Medulla oblongata (tissue), 1 donor: ENCODE measurements around the gene DPYSL3.
A peak's percentile ranks its signal among the peaks of the same experiment; 100 is the strongest.

ENCODE experiments used
- DNase-seq: peaks from one replicate; pipeline ENCODE4 v3.0.0-alpha.2; 2015; ENCODE audit errors: extremely low spot score

Gene DPYSL3

DNA sequence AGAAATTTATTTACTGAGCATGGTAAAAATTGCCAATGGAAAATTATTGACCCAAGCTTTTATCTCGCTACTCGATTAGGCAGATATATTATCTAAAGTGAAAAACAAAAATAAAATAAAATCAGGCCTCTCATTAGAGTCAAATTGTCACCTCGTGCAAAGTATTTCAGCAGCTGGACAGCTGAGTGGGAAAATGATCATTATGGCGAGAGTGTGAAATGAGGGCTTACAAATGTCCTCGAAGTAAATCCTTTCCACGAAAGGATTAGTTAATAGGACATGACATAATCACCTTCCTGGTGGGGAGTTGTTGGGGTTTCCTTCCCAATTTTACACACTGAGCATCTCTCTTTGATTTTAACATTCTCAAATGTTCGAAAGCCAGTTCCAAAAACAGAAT lies 5.4 kb upstream of the DPYSL3 start:
- DNase-seq, result no peak

DNA sequence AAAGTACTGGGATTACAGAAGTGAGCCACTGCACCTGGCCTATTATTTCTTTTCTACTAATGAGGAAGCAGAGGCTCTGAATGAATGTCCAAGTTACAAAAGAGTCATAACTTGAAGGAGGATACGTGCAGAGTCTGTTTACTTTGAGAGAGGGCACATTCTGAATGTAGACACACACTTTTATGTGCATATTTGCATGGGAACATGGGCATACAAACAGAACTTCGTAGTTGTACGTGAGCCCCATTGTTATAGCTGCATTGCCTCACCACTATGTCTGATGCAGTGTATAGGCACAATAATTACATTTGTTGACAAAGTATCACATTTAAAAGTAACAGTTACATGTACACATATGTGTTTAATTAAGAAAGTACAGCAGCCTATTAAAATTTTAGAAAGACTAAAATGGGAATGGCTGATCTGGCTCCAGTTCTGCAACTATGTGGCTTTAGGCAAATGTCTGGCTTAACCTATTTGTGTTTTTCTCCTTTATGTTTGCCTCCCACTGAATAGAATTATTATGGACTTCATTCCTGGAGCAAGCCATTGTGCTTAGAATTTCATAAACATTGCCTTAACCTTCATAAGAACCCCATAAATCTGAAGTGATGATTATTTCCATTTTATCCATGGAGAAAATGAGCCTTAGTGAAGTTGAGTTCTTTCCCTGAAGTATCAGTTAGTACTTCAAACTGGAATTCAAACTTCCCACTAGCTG lies 3.0 kb upstream of the DPYSL3 start:
- DNase-seq, result no peak

DNA sequence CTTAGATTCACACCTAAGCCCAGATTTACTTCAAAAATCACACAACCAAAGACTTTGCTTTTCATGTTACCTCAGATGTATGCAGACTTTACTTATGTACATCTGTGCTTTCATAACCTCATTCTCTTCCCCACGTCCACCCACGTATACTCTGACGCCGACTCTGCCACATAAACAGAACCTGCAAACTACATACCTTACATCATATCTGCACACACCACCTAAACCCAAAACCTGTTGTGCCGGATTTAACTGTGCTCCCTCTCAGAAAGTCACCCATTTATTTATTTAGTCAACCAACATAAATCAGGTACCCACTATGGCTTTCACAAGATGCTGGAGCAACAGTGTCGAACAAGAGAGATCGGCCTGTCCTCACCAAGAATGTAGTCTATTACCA lies 1.0 kb upstream of the DPYSL3 start:
- no peak for DNase-seq

DNA sequence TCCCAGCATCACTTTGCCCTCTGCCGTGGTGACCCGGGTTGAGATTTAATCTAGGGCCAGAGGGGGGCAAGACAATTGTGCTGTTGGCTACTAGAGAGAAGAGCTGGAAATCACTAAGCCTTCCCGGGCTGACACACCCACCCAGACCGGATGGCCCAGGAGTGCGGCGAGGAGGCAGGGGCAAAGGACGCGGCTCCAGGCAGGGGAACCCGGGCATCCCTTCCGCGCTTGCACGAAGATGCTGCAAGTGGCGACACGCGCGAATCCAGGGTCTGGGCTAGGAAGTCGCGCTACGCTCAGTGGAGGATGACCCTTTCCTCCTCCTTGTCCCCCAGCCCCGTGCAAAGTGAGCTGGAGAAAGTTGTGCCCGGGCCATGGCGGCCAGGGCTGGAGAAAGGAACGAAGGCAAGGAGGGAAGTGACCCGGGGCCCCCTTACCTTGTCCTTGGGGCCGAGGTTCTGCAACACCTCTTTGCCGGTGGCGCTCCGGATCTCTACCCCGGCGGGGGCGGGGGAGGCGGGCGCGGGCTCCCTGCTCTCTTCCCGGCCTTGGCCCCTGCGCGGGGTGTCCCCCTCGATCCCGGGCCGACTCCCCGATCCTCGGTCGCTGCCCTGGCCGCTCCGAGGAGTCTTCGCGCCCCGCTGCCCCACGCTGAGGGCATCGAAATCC lies 693 bp downstream of the DPYSL3 start:
- DNase-seq, result no peak

DNA sequence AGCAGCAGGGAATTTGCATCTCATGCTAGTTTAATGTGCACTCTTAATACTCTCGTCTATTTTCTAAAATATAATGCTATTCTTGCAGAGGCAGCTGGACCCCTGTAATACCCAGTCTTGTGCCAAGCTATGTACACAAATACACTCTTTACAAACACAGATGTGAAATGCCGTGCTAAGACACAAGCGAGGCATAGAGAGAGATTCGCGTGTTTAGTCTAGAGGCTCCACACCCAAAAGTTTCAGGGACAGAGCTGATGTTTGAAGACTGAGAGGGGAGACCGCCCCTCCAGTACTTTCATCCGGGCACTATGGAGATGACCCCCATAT lies 1.2 kb downstream of the DPYSL3 start:
- no peak for DNase-seq

DNA sequence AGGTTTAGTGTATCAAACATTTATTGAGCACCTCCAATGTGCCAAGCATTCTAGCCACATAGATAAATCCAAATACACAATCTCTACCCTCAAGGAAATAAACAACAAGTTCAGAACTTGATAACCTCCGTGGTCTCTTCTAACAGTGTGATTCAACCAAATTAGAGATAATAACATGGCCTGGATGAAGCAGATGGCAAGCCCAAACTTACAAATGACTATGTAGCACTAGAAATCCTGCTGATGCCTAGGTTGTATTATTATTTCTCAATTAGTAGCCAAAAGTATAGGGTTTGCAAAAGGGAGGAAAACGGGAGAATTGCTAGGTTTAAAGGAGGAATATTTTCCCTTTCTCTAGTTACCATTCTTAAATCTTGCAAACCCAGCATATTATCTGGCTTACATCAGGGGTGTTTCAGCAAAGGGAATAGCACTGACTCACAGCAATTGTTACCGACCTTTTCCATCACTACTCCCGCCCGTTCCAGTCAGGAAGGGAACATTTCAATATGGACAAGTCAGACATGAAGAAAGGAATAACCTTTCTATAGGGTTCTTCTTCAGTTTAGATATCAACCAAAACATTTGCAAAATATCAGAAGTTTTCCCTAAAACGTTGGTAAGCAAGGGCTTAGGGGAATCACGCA lies 2.3 kb downstream of the DPYSL3 start:
- no peak for DNase-seq

DNA sequence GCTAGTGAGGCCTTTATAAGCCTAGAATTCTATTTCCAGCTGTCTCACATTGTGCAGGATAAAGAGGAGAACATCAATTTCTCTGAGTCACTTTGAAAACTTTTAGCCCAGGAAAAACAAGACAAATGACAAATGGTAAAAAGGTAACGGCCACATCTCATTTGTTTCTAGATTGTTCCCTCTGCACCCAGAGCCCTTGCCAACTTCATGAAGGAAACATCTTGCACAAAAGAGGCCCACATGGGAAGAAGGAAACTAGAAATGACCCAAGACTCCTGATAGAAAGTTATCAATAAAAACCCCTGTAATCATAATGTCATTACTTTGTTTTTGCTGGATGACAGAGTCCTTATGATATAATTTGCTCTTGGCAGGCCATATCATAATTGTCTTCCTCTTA lies 5.3 kb downstream of the DPYSL3 start:
- DNase-seq, result no peak

DNA sequence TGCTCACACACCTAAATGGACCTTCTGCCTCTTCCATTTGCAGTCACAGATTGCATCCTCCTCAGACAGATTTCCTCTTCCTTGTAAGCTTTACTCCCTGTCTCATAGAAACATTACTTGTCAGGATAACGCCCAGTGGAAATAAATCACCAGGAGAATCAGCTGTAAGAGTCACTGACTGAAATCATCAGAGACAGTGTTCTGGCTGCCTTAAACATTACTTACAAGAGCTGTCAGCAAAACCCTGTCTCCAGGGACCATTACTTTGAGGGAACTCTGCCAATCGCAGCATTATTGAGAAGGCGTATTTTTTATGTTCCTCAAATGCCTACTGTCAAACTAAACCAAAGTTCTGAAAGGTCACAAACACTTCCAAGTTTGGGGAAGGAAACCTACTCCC lies 5.9 kb downstream of the DPYSL3 start:
- no peak for DNase-seq

DNA sequence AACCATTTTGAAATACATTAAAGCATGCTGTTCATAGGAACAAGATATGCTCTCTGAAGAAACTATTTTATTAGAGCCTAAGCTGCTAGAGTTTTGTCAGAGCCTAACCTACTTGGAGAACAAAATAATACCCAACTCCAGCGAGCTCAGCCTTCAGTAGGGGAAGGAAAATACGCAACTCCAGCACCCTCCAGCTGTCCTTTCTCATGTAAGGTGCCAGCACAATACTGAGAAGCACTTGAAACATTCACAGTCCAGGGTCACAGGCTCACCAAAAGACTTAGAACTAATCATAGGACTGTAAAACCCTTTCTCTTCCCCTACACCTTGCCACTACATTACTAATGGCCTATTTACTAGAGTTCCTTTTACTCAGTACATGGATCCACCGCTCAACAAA lies 18.9 kb downstream of the DPYSL3 start:
- no peak for DNase-seq

DNA sequence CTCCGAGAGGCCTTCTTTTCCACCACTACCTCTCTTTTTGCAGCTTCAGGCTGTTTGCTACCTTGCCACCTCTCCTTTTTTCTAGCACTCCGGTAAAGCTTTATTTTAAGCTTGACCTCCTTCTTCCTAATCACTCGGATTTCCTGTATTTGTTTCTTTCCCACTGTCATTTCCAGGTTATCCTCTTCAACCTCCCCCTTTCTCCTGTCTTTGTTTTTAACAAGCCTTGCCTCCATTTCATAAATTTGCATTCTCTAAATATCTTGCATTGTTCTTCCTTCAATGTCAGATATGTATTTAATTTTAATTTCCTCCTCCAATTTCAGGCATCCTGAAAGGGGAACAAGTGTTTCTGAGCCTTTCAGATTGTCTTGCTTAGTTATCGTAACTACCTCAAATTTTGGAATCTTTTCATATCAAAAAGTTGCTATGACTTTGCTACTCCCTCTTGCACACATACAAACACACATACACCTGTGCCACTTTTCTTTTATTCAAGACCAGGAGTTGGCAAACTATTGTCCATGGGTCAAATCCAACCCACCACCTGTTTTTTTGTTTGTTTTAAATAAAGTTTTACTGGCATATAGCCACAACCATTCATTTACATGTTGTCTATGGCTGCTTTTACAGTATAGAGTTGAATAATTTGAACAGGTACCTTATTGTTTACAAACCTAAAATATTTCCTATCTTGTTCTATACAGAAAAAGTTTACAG lies 22.7 kb downstream of the DPYSL3 start:
- no peak for DNase-seq

DNA sequence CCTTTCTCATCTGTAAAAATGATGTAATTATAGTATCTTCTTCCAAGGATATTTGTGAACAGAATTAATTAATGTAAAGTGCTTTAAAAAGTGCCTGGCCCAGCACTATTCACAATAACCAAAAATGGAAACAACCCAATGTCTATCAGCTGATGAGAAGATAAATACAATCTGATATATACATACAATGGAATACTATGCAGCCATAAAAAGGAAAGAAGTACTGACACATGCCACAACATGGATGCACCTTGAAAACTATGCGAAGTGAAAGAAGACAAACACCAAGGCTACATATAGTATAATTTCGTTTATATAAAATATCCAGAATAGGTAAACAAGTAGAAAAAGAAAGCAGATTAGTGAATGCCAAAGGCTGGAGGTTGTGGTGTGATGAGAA lies 24.1 kb downstream of the DPYSL3 start:
- DNase-seq, result no peak

DNA sequence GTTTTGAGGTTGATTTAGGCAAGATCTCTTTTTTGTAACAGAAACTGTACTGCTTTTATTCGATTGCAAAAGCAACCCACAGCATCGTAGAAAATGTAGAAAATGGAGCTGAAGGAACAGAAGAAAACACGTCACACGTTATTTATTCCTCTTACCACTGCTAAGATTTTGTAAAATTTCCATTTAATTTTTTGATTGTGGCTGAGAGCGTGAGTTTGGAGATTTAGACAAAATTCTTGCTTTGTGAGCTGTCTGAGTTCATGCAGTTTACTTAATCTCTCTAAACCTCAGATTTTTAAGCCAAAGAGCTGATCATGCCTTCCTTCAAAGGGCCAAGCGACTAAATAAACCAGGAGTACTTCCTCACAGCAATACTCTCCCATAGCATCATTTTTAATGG lies 24.8 kb downstream of the DPYSL3 start:
- DNase-seq, result no peak

DNA sequence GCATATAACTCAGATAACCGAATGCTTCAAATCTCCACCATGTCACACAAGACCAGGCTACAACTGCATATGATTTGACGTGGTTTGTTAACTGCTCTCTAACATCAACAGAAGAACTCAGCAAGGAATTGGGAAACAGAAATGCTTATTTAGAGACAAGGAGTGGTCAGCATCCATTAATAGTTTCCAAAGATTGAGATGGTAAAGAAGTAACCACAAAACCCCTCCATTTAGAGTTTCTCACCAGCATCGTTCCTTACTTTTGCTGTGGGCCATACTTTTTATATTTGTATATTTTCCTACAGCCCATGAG lies 25.2 kb downstream of the DPYSL3 start:
- no peak for DNase-seq

DNA sequence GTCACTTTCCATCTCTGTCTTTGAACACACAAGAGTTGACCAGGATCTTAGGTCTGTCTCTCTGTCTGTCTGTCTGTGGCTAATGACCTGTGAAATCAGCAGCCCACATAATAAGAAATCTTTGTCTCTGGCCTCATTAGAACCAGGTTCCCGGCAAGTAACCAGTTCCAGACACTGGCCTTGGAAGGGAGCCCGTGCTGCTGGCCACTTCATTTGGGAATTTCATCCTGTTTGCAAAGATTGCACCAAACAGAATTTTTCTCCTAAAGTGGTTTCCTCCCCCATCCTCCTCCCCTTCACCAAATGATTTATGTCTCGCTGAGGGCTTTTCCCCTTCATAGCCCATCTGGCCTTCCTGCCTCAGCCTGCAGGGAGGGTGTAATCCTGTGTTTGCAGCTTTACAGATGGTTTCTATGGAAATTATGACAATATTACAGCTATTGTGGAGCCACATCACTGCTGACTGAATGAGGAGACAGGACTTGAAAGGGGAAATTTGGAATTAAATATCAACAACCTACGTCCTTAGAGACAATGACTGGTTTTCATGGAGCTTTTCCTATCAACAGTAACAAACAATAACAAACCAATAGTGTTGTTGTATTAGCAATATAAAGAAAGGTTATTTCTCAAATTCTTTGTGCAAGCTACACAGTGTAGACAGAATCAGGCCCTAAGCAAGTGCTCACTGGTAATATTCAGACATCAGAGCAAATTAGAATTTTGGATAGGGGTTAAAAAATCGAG lies 25.7 kb downstream of the DPYSL3 start:
- peak; percentile 33 for DNase-seq

DNA sequence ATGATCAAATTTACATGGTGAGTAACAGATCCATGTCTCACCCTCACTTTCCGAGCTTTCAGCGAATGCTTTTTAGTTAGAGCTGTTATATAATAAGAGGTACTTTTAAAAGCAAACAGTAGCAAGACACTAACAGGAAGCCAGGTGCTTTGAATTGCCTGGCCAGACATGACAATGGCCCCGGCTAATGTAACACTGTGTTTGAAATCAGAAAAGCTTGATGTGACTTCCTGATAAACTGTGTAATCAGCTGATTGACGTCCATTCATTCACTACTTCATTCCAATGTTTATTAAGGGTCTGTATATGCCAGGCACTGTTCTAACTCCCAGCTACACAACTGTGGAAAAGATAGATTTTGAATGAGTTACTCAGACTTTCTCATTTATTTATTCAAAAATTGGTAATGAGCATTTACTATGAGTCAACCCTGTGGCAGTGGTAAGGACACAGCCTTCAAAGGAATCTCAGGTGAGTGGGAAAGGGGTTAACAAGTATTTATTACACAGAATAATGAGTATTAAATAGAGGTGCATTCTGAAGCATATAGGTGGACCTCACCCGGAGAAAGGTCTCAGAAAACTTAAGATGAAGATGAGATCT lies 26.6 kb downstream of the DPYSL3 start:
- DNase-seq, result no peak

DNA sequence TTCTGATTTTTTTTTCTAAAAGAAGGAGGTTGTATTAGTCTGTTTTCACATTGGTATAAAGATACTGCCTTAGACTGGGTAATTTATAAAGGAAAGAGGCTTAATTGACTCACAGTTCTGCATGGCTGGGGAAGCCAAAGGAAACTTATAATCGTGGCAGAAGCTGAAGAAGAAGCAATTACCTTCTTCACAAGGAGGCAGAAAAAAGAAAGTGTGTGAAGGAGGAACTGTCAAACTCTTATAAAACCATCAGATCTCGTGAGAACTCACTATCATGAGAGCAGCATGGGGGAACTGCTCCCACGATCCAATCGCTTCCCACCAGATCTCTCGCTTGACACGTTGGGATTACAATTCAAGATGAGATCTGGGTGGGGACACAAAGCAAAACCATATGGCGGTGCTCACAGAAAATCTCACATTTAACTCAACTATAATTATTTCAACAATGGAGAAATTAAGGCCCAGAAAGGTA lies 27.1 kb downstream of the DPYSL3 start:
- no peak for DNase-seq

DNA sequence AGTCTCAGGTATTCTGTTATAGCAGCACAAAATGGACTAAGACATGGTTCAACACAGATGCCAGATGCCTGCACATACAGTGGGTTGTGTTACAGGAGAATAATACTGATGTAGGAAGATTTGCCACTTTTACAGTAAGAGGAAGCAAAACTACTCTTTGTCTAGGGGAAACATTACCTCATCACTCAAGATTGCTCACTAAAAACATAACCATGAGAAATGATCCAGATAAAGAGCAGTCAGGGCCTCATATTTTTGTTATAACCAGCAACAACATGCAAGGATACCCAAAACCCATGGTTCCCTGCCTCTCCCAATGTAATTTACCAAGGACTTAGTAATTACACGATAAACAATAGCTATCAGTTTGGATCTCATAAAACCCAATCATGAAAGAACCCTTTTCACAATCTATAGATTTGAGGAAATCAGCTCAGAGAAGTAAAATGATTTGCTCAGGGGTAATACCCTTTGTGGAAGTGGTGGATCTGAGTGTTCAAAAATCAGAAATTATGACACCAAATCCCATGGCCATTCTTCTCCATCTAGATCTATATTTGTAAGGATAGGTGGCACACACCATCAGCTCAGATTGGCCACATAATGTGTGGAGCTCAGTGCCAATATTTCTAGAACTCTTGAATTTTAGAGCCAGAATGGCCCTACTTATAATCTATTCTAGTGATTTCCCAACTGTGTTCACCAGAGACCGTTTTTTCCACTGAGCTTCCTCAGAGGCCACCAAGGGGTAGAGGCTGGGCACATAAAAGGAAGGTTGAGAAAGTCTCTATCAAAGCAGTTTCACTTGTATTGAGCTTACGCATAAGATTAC lies 27.8 kb downstream of the DPYSL3 start:
- peak; percentile 56 for DNase-seq

DNA sequence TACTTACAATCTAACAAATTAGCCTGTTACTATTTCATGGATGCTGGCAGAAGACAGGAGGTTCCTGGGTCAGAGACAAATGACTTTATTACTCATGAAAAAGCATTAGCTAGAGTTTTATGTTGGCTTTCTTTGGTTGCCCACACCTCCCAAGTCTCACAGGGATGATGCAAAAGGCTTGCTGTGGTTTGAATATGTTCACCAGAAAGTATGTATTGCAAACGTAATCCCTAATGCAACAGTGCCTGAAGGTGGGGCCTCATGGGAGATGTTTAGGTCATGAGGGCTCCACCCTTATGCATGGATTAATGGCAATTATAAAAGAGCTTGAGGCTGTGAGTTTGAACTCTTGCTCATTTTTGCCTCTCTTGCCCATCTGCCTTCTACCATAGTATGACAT lies 28.5 kb downstream of the DPYSL3 start:
- no peak for DNase-seq

DNA sequence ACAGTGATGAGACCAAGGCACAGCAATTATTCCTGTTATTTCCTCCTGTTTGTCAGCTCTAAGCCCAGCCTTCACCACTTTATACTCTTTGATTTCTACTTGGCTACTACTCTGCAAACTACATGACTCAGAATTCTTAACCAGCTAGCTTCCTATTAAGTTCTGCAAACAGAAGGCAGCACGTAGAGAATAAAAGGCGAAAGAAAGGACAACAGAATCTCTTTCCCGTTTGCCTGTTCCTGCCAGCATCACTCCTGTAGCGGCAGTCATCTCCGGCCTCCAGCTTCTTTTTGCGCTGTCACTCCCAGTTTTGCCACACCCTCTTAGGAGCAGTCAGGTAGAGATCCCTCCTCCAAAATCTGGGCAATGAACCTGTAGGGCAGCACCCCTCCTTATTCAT lies 29.9 kb downstream of the DPYSL3 start:
- DNase-seq, result no peak

DNA sequence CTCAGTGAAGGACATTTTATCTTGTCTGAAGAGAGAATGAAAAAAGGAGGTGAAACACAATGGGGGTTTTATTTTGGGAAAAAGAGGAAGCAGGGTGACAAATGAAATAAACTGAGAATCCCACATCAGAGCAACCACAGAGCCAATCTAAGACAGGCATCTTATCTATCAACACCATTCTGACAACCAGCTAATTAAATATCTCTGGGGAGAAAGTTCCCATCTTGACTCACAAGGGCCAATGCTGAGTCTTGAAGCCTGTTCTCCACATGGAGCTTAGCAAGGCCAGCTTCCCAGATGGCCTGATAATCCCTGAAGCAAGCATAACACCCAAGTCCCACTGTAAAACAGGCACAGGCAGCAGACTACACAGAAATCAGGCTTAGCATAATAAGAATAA lies 30.4 kb downstream of the DPYSL3 start:
- DNase-seq, result no peak

DNA sequence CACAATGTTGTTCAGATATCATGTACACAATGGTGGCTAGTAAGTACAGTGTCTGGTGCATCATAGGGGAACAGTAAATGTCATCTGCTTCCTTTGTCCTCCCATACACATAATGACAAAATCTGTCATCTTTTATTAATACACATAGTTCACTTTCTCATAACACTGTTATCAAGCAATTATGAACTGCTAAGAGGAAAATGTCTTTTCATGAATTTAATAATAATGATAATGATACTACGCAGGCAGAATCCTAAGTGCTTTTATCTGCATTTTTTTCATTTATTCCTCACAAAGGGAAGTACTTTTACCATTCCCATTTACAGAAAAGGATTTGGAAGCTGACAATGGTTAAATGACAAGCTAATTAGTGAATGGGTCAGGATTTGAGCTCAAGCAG lies 35.7 kb downstream of the DPYSL3 start:
- no peak for DNase-seq
